Activated CD8-positive, alpha-beta T cell treated with anti-CD3 and anti-CD28 coated beads, Interleukin-2, amount 10 ng/mL, durations not matched to agents 7 days and 5 days (primary cell): Measurements from ENCODE around the gene ZNF362. TPM values are rescaled to one million over a fixed set of nuclear protein-coding genes. Genes with fewer than 3 reads are reported as not detected.

ENCODE experiments used
- microRNA-seq: library from miRNA; unstranded; fragments of <30 nt; microRNA quantifications from one replicate; pipeline ENCODE4 v1.2.0, GENCODE V29; 2022
- total RNA-seq, 2 experiments: library from RNA; stranded (reverse); gene quantifications; one replicate each; pipeline ENCODE4 v1.2.3, GENCODE V29; 2021

Gene ZNF362
- total RNA-seq, 2 experiments from 2014 or later, result 17.3 to 19.7 TPM

Small RNA genes lying within 50 kb of the gene (microRNA-seq; reads per million reads assigned to microRNA genes)
- gene MIR3605, result 12.6 reads per million, percentile 29 among the genes with 10 or more reads in this experiment

Other genes starting within 250 kb of the ZNF362 start
- gene AK2, start 219.6 kb upstream of the ZNF362 start, total RNA-seq, result 100 to 1,000 TPM; 206 to 215 TPM
- 10 to 100 TPM; 11.0 to 12.0 TPM for gene AZIN2, start 175.3 kb upstream of the ZNF362 start, total RNA-seq
- 10 to 100 TPM in 1 of 2 experiments, 1 to 10 TPM in 1; 9.7 to 10.0 TPM for gene TRIM62, start 74.4 kb upstream of the ZNF362 start, total RNA-seq
- not detected for gene A3GALT2, start 64.6 kb downstream of the ZNF362 start, total RNA-seq
- 10 to 100 TPM; 40.3 to 42.2 TPM for gene PHC2, start 174.6 kb downstream of the ZNF362 start, total RNA-seq
- 1 to 10 TPM; 1.8 to 2.1 TPM for gene ZSCAN20, start 216.2 kb downstream of the ZNF362 start, total RNA-seq